Measurements from ENCODE around the gene FLT3LG. TPM values are rescaled to one million over a fixed set of nuclear protein-coding genes. Genes with fewer than 3 reads are reported as not detected.
A peak's percentile ranks its signal among the peaks of the same experiment; 100 is the strongest.

FLT3LG gene
- total and polyA plus RNA-seq, 2 of the 8 experiments (the other 6 are each of a cell fraction or from before 2014, with no cell fraction given) = 1.6 to 3.2 TPM

DNA sequence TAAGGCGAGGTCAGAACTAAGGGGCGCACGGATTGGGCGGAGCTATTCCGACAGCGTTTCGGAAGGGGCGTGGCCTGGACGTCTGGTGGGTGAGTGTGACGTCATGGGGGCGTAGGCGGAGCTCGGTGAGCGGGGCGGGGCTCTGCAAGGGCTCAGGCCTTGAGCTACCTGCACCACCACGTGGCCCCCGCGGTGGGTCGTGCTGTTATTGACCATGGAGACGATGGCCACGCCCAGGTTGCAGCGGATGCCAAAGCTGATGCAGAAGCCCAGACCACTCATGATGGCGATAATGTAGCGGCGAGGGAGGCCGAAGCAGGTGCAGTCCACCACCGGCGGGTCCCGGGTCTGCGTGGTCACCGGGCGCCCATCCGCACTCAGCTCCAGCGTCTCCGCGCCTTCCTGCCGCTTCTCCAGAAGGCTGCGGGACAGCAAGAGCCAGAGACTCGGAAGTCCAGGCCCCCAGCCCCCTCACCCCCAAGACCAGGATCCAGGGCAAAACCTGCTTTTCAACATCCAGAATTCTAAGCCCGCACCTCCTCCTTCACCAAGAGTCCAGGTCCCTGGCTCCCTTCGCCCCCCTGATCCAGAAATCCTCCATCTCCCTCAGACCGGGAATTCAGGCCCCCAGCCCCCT lies 37.5 kb upstream of the FLT3LG start (continued):
- TF ChIP-seq SIN3A (conservative IDR thresholded peaks at IDR 0.05 in 1 of 2, IDR thresholded peaks at IDR 0.05 in 1 of 2; ENCODE audit: low read depth in 1 of 2, low read length in 2 of 2) = peak in 1 of 2 experiments; percentile 68; a peak in 1 of 4 replicates
- no peak; a peak in 1 of 3 replicates for TF ChIP-seq POLR2A (IDR thresholded peaks at IDR 0.05; ENCODE audit: control extremely low read depth in 1 of 2, low read depth in 2 of 2, low read length in 2 of 2)
- TF ChIP-seq ASH2L (IDR thresholded peaks at IDR 0.05; ENCODE audit: low read length) = peak; percentile 46
- TF ChIP-seq RBBP5 (IDR thresholded peaks at IDR 0.05; ENCODE audit: borderline replicate concordance, low read depth, low read length) = no peak
- no peak for TF ChIP-seq CBX8 (IDR thresholded peaks at IDR 0.05; ENCODE audit: borderline replicate concordance, low read depth, low read length)
- TF ChIP-seq, protein P1, sequence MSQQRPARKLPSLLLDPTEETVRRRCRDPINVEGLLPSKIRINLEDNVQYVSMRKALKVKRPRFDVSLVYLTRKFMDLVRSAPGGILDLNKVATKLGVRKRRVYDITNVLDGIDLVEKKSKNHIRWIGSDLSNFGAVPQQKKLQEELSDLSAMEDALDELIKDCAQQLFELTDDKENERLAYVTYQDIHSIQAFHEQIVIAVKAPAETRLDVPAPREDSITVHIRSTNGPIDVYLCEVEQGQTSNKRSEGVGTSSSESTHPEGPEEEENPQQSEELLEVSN (IDR thresholded peaks at IDR 0.05) = peak; percentile 44; the same call in 1 of the 2 replicates
- no peak for TF ChIP-seq RXRA (IDR thresholded peaks at IDR 0.05; ENCODE audit: insufficient read depth, low read depth, low read length)
- TF ChIP-seq CTCF (IDR thresholded peaks at IDR 0.05; ENCODE audit: control extremely low read depth in 1 of 3, insufficient read depth in 1 of 3, low read depth in 1 of 3, low read length in 3 of 3) = no peak
- no peak for TF ChIP-seq EZH2 (IDR thresholded peaks at IDR 0.05; ENCODE audit: low read depth, low read length, severe bottlenecking)
- no peak for TF ChIP-seq TAF7 (optimal IDR thresholded peaks at IDR 0.05; ENCODE audit: borderline replicate concordance, low read depth, low read length)
- TF ChIP-seq, protein P2, sequence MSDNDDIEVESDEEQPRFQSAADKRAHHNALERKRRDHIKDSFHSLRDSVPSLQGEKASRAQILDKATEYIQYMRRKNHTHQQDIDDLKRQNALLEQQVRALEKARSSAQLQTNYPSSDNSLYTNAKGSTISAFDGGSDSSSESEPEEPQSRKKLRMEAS (IDR thresholded peaks at IDR 0.05) = peak; percentile 96
- no peak for TF ChIP-seq SP2 (IDR thresholded peaks at IDR 0.05; ENCODE audit: low read length)
- TF ChIP-seq POU5F1 (IDR thresholded peaks at IDR 0.05; ENCODE audit: low read depth, low read length) = no peak
- no peak for TF ChIP-seq BACH1 (IDR thresholded peaks at IDR 0.05; ENCODE audit: low read length)
- no peak for TF ChIP-seq SIRT6 (IDR thresholded peaks at IDR 0.05; ENCODE audit: low read length)
- TF ChIP-seq, protein P3, sequence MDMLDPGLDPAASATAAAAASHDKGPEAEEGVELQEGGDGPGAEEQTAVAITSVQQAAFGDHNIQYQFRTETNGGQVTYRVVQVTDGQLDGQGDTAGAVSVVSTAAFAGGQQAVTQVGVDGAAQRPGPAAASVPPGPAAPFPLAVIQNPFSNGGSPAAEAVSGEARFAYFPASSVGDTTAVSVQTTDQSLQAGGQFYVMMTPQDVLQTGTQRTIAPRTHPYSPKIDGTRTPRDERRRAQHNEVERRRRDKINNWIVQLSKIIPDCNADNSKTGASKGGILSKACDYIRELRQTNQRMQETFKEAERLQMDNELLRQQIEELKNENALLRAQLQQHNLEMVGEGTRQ (IDR thresholded peaks at IDR 0.05; ENCODE audit: low read length) = peak; percentile 76
- no peak for TF ChIP-seq SAP30 (IDR thresholded peaks at IDR 0.05; ENCODE audit: insufficient read depth, insufficient replicate concordance, low read length)
- no peak for TF ChIP-seq KDM5A (IDR thresholded peaks at IDR 0.05; ENCODE audit: low read length)
- TF ChIP-seq NANOG (IDR thresholded peaks at IDR 0.05; ENCODE audit: insufficient read depth, low read depth, low read length, poor library complexity, severe bottlenecking) = no peak
- no peak for TF ChIP-seq GTF2F1 (IDR thresholded peaks at IDR 0.05; ENCODE audit: borderline replicate concordance, low read depth, low read length)

Measured in H1 (cell line).